ENCODE data around the gene ENTPD7.

DNA sequence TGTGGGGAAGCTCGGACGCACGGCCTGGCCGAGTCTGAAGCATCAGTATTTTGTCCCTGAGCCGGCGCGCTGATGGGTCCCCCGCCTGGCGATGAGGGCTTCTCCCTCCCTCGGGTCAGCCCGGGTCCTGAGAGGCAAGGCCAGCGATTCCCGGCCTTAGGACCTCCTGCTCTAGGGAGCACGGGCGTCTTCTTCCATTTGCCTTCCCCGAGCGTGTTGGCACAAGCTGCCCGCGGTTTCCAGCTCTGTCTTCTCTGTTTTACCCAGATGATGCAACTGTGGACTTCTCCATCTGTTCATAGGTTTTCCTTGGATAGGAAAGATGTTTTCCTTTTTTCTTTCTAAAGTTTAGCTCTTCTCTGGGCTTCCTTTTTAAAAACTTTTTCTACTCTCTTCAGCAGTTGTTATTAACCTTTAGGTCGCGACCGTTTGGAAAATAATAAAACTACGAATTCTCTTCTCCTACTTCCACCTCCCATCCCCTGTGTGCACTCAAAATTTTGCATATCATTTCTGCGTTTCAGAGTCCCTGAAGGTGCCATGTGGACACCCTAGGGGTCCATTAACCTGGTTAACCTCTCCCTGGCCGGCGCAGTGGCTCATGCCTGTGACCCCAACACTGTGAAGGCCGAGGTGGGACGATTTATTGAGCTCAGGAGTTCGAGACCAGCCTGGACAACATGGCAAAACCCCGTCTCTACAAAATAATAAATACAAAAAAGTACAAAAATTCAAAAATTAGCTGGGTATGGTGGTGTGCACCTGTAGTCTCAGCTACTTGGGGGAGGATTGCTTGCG lies 37.7 kb upstream of the ENTPD7 start:
- TF ChIP-seq RAD21 (IDR thresholded peaks at IDR 0.05; ENCODE audit: low read depth) (no peak), EP300 (IDR thresholded peaks at IDR 0.05; ENCODE audit: borderline replicate concordance) (no peak), CREB1 (IDR thresholded peaks at IDR 0.05; ENCODE audit: low read depth) (no peak), EGR1 (IDR thresholded peaks at IDR 0.05) (no peak), TAF1 (IDR thresholded peaks at IDR 0.05; ENCODE audit: low read depth) (no peak), NFIC (IDR thresholded peaks at IDR 0.05) (no peak), YY1 (IDR thresholded peaks at IDR 0.05; ENCODE audit: low read depth) (no peak), TCF12 (IDR thresholded peaks at IDR 0.05; ENCODE audit: low read depth) (no peak), CEBPB (IDR thresholded peaks at IDR 0.05) (no peak)
- TF ChIP-seq, protein P1, sequence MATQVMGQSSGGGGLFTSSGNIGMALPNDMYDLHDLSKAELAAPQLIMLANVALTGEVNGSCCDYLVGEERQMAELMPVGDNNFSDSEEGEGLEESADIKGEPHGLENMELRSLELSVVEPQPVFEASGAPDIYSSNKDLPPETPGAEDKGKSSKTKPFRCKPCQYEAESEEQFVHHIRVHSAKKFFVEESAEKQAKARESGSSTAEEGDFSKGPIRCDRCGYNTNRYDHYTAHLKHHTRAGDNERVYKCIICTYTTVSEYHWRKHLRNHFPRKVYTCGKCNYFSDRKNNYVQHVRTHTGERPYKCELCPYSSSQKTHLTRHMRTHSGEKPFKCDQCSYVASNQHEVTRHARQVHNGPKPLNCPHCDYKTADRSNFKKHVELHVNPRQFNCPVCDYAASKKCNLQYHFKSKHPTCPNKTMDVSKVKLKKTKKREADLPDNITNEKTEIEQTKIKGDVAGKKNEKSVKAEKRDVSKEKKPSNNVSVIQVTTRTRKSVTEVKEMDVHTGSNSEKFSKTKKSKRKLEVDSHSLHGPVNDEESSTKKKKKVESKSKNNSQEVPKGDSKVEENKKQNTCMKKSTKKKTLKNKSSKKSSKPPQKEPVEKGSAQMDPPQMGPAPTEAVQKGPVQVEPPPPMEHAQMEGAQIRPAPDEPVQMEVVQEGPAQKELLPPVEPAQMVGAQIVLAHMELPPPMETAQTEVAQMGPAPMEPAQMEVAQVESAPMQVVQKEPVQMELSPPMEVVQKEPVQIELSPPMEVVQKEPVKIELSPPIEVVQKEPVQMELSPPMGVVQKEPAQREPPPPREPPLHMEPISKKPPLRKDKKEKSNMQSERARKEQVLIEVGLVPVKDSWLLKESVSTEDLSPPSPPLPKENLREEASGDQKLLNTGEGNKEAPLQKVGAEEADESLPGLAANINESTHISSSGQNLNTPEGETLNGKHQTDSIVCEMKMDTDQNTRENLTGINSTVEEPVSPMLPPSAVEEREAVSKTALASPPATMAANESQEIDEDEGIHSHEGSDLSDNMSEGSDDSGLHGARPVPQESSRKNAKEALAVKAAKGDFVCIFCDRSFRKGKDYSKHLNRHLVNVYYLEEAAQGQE (IDR thresholded peaks at IDR 0.05; ENCODE audit: low read depth) = no peak

All from Ishikawa (cell line).